GM19351 (cell line): Measurements from ENCODE around the gene RUFY4.

ENCODE experiments used
- ATAC-seq: cut with Tn5 transposase; IDR thresholded peaks from one replicate; pipeline ENCODE4 v1.9.1; 2021; ENCODE audit warnings: mild to moderate bottlenecking, moderate library complexity; ENCODE audit not compliant: unreplicated experiment

Gene RUFY4, protein sequence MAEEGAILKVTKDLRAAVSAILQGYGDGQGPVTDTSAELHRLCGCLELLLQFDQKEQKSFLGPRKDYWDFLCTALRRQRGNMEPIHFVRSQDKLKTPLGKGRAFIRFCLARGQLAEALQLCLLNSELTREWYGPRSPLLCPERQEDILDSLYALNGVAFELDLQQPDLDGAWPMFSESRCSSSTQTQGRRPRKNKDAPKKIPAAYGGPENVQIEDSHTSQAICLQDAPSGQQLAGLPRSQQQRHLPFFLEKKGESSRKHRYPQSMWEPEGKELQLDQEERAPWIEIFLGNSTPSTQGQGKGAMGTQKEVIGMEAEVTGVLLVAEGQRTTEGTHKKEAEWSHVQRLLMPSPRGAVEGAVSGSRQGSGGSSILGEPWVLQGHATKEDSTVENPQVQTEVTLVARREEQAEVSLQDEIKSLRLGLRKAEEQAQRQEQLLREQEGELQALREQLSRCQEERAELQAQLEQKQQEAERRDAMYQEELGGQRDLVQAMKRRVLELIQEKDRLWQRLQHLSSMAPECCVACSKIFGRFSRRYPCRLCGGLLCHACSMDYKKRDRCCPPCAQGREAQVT

DNA sequence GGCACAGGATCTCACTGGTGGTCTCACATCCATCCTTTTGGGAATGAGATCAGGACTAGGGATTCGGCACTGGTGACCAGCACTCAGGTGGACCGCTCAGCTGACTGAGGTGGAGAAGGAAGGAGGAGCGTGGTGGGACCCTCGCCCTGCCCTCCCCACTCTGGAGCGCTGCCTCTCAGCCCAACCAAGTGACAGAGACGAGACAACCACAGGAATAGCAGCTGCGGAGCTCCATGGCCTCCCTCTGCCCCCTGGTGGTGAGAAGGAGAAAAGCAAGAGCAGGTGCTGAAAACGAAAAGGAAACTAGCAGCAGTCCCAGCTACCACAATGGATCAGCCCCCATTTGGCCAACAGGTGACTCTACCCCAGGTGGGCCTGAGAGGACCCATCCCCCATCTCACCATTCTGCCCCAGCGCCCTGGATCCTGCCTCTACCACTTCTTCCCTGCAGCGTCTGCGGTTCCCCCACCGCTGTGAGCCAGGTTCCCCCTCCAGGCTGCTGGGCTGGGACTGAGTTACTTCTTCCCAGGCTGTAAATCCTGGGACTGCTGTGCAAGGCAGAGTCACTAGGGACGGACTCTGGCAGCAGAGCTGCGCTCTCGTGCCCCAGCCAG, at the start of gene RUFY4:
Gene RUFY4 (plus strand): TSS at position 533 of the 614 bp plus-strand sequence. CDS start 1,353 bp downstream, outside the sequence.
- peak; percentile 92 for ATAC-seq

DNA sequence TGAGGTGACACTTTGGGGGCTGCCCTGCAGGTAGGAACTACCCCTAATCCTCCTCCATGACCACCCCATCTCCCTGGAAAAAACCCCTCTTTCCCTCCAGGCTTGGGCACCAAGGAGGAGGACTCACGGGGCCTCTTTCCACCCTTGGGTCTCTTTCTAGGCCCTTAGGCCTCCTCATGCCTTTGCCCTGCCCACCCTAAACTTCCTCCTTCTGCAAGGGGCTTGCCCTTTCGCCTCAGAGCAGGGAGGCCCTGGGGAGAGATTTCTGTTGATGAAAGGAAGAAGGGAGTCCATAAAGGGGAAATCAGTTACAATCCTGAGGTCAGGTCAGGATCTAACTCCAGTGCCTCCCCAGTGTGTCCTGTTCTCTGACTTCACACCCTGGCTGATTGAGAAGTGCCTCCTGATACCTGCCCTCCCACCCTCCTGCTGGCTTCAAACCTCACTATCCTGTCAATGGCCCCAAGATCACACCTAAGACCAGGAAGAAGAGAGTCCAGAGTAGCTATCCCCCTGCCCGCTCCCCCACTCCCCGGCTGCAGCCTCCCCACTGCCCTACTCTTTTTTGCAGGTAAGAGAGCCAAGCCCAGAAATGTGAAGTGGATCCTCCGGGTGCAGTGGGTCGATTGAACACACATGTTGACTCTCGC, 49.5 kb upstream of the RUFY4 start:
- no peak for ATAC-seq

DNA sequence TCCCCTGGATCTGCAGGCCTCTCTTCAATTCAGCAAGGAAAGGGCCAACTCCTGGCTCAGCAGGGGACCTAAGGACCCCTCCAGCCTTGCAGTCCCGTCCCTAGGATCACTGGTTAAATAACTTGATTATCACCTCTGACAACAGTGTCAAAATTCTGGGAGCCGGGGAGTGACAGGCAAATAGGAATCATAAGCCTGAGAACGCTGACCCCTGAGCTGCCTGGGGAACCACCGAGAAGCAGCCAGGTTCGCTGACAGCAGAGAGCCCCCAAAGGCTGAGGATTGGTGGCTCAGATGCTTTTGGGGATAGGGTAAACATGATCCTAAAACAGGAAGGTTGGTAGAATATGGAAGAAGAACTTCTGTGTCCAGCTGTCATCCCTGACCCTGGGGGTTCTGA, 48.8 kb upstream of the RUFY4 start:
- no peak for ATAC-seq

DNA sequence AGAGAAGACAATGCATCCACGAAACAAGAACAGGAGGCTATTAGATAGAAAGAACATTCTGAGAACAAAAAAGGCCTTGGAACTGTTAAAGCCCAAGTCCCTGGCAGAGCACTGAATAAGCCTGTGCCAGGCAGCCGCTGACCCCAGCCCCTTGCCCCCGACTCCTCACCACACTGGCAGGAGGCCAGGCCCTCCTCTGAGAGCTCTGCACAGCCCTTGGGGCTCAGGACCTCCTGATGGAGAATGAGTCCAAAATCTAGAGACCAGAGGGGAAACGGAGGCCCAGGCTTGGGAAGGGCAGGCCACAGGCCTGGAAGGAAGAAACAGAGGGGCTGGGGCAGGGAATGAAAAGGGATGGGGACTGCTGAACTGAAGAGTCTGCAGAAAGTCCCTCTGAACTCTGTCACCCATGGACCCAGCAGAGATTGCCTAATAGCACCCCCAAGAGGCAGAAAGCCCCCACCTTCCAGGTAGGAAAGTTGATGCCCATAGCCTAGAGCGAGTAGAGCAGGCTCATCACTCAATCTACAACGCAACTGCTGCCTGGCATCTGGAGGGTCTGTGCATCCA, 48.0 kb upstream of the RUFY4 start:
- ATAC-seq = no peak

DNA sequence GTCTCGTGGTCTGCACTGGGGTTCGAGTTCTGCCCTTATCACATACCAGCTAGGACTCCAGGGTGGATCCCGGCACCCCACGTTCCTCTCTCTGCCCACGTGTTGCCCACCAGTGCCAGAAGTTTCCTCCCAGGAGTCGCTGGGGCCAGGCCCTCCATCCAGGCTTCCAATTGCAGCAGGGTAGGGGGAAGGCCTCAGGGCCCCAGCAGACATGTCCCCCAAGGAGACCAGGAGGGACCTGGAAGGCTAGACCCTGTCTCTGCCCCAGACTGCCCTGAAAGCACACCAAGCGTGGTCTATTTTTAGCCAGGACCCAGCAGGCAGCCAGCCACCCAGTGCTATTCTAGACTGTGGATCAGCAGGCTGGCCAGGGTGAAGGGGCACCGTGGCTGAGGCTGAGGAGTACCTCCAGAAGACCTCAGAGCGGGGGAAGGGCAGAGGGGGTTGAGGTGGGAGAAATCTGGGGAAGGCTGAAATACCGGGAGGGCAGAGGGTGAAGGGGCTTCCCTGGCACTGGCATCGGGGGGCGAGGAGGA, 47.4 kb upstream of the RUFY4 start:
- ATAC-seq = no peak

DNA sequence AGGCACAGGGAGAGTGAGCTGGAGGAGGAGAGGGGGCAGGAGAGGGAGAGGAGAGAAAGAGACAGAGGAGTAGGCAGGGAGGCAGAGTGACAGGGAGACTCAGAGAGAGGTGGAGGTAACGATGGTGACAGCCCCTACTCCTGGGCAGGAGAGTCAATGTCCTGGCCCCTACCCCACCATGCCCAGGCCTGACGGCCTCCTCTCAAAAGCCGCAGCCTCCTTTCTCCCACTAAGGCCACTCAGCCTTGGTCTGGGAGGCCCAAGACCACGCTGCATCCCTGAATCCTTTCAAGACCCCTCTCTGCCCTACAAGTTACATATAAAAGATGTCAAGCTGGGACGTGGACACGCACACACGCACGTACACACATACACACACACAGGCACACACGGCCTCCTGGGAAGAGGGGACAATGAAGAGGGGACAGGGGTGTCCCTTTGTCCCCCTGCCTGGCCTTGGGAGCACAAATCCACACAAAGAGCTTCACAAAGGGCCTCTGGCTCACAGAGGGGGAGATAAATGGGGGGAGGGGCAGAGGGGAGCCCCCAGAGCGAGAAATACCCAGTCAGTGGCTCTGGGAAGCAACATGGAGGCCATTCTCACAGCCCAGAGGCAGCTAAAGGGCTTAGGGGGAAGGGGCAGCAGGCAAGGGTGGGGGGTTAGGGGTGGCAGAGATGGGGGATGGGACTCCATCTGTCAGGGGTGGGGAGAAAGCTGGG, 46.8 kb upstream of the RUFY4 start:
- no peak for ATAC-seq

DNA sequence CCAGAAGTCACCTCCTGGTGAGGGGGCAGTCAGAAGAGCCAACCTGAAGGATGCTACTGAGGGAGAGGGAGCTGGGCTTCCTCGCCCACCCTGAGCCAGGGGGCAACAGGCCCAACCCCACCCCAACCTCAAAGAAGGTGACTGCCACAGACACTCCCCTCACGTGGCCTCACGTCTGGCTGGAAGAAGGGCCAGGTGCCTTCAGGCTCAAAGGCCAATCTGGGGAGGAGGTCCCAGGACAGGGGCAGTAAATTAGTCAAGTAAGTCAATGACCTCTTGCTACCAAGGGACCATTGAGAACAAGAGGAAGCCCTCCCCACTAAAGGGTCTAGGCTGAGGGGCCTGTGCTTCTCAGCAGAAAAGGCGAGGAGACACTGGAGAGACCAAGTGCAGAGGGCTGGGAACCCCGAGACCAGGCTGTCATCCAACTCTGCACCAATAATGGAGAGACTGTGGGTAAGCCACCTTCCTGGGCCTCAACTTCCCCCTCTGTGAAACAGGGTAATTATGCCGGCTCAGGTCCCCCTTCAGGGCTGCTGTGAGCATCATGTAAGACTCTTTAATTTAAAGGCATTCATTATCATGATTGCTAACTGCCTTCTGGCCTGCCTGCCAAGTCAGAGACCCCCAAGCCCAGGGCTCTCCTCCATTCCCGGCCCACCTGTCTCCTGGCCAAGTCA, 46.1 kb upstream of the RUFY4 start:
- ATAC-seq = no peak

DNA sequence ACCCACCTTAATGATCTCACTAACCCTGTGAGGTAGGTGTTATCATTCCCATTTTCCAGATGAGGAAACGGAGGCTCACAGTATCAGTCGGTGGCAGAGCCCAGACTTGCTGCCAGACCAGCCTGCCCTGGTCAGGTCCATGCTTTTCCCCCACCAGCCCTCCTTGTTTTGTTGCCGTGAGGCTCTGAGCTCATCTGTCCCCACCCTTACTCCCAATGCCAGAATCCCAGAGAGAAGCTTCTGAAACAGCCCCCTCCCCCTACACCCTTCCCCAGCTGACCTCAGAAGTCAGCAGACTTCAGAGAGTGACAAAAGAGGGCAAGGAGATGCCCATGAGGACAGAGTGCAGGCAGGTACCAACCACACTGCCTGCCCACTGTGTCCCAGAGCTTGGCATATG, 45.4 kb upstream of the RUFY4 start:
- ATAC-seq = no peak

DNA sequence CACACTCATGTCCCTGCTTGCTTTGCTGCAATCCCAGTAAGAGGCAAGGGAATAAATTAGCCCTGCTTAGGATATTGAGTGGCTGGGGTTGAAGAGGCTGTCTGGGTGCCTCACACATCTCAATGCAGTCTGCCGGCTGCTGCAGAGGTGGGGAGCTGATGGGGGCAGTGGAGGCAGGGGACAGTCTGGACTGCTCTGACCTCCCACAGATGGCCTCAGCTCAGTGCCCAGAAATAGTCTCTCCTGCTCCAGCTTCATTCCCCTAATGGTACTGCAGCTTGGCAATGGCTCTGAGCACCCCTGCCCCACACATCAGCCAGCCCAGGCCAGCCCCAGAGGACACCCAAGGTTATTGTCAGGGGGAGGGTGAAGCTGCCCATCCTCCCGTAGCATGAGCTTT, 44.7 kb upstream of the RUFY4 start:
- no peak for ATAC-seq

DNA sequence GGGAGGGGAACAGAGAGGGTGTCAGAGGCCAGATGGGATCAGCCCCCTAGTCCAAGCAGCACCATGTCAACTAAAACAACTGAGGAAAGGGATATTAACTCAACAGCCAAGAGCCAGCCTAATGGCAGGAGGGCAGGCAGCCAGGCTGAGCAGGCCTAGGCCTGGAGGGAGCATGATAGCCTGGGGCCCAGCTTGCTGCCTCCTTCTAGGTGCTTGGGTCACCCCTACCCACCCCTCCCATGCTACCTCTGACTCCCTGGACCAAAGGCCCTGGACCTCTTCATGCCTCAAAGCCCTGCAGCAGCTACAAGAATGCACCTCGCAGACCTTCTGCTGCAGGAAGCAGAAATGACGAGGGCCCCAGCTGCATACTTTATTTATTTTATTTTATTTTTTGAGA, 44.2 kb upstream of the RUFY4 start:
- ATAC-seq = no peak

DNA sequence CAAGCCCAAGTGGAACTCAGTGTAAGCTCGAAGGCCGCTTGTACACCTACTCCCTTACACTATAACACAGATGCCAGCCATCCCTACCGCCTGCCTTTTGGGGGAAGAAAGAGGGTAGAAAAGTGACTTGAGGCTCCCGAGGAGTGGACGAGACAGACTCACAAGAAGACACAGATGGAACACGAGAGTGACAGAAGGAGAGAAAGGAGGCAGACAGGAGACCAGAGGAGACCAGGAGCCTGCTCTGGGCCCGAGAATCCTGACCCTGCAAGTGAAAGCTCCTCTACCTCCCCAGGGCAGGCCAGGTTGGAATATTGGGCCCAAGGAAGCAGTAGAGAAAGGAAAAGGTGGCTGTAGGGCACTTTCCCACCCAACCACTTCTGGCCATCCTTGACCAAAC, 42.8 kb upstream of the RUFY4 start:
- no peak for ATAC-seq

DNA sequence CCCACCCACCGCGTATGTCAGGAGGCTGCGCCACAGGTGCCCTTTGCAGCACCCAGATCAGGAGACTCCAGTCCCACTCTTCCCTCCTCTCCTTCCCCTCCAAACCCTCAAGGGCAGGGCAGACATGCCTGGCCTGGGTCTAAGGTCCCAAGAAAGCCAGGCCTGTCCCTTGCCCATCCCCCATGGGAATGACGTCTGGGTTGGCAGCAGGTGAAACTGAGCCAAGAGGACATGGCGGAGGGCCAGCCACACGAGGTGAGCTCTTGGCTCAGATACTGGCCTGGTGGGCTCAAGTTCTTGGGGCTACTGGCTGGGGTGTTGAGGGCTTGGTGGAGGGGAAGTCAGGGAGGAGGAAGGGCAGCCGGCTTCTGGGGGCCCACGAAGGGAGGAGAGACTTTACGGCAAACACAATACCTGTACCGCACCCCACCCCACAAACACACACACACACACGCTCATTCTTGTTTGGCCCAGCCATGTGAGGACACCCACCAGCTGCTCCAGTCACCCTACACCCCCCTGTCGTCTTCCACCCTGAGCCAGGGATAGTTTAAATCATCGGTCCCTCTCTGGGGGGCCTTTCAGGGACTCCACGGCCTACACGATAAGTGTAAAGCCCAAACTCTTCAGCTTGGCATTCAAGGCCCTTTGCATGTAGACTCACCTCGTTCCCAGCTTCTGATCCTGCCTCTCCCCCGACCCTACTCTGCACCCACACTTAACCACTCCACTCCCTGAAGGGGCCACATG, 42.2 kb upstream of the RUFY4 start:
- ATAC-seq = no peak

DNA sequence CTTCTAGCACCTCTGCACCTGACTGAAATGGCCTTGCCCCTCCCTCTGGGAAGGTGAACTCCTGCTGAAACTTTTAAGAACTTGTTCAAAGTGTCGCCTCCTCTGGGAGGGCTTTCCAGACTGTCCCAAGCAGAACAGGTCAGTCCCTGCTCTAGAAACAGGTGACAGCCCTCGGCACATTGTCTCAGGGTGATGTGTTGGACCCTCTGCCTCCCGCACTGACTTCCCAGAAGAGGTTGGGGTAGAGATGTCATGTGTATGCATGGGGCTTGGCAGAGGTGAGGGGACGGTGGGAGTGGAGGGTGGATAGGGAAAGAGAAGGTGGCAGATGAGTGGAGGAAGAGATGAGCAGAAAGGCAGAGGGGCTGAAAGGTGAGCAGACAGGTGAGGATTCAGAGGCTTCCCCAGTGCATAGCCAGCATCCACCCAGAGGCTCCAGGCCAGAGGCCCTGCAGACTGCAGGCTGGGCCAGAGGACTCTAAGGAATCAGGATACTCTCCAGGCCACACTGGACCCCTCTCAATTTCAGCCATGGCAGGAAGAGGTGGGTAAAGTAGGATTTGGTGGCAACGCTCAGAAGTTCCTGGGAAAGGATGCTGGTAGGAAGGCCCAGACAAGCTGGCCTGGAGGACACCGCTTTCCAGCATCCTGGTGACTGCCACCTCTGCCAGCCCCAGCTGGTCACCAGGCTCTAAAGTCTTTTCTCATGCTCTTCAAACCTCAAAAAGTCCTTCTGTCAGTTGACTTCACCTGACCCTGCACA, 41.4 kb upstream of the RUFY4 start:
- no peak for ATAC-seq

DNA sequence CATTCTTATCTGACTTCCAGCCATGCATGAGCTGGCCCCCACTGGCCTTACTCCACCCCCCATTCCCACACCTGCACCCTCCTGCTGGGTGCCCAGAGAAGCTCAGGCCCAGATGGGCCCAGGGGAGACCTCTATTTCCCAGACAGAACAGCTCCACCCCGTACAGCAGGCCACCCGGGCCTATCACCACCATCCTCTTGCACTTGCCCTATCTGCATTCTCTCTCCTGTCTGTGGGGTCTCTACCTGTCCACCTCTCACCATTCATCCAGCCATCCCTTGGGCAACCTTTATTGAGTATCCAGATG, 40.9 kb upstream of the RUFY4 start:
- no peak for ATAC-seq

DNA sequence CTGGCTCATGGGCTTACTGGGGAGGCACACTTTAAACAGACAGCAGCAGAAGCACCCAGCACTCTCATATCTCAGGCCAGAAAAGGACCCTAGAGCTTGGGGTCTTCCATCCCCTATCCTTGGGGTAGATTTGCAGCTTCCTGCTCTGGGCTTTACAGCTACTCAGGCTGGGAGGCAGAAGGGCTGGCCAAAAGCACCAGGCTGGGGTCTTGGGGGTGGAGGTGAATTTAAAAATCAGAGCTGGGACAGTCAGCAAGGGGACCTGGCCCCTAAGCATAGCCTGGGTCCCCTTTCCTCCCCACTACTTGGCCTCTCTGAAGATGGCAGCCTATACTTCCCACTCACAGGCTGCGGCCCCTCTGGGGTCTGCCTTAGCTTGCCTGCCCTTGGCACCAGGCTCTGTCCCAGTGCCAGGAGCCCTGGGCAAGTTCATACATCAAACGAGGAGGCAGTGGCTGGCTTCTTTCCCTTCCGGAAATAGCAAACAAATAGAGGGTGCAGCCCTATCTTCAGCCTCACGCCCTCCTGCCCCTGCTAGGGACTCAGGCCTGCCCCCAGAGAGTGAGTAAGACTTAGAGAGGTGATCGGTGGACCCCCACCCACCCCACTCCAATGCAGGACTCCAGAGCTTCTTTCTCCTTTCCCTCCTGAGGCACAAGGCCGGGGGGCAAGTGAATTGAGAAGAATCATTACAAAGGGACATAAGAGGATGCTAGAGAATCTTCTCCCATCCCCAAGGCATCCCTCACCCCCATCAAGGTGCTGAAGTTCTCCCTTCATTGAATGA, 40.3 kb upstream of the RUFY4 start:
- no peak for ATAC-seq

DNA sequence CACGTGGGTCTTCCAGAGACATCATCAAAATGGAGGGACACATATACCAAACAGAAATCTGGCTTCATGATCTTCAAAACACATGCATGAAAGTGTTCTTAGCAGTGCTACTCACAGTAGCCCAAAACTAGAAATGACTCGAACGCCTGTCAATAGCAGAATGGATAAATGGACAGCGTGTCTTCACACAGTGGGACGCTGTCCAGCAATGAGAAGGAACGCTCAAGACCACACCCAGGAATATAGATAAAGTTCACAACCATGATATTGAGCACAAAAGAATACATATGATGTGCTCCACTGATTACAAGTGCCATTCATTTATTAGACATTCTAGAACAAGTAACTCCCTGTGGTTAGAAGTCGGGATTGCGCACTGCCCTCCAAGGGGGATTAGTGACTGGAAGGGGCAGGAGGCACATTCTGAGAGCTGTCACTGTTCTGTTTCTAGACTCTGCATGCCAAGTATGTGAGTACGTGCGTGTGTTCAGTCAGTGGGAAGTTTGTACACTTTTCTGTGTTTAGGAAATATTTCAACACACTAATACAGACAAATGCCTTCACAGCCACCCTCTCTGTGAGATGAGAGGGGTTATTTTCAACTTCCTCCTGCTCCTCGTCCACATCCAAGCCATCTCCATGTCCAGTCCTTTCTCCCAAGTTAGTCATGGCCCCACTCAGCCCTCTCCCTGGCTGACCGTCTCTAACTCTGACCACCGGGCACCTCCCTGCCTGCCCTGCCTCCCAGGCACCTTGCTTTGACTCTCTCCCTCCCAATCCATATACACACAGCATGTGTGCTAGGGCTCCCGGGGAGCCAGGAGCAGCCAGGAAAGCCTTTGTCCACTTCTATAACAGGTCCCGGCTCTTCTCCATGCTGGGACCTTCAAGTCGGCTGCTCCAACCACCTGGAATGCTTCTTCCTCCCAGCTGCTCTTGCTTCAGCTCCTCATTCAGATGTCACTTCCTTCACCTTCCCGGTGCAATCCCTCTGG, 39.4 kb upstream of the RUFY4 start:
- no peak for ATAC-seq
